GM18951 (cell line): ENCODE results near the gene ZBTB38.

Source experiments
- POLR2A ChIP-seq: IDR thresholded peaks from 4 replicates; pipeline ENCODE4 v1.6.1; 2011; ENCODE audit warnings: mild to moderate bottlenecking; ENCODE audit not compliant: insufficient read length, insufficient read depth; ENCODE audit errors: extremely low read depth
- in situ Hi-C: fragments of 300-500 bp; cut with MboI; formaldehyde crosslinking; loops from one replicate; pipeline ENCODE4 v1.12.0; 2022; ENCODE audit warnings: low sequenced_read_pairs, mixed read lengths, inconsistent platforms; ENCODE audit not compliant: unreplicated experiment

Gene ZBTB38

DNA sequence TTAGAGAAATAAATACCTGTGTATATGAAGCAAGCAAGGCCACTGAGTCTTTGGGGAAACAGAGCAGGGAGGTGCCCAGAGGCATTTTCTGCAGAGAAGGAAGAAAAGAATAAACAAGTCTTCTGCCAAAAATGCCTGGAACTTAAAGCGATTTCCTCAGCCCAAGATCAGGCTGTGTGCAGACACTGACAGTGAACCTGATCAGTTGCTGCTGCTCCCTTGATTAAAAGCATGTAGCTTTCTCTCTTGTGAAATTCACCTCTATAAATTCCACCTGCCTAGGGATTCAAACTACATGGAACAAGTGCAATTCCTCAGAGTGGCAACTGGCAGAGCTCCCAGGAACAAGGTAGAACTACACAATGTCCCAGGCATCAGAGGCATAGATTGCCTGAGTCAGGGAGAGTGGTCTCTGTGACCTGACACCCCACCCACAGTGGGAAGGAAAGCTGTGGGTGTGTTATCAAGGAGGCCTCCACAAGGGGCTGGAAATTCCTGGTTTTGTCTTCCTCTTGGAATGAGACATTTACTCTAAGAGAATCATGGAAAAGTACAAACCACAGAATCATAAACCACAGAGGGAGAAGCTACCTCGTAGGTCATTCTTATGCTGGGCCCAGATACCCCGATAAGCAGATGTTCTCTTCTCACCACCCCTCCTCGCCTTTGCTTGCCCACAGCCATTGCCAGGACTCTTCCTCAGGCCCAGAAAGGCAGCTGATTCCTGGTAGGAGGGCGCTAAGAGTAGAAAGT, 1.8 kb upstream of the ZBTB38 start:
- TF ChIP-seq POLR2A: no peak
- in situ Hi-C loops: loop anchor here (5.0 kb wide), 1 partner anchor 76 kb away; no protein-coding TSS in a partner anchor

GRCh38 chr3:141367038-141367730, 1.1 kb upstream of the ZBTB38 start:
- in situ Hi-C loops: loop anchor here (5.0 kb wide), 1 partner anchor 75 kb away; no protein-coding TSS in a partner anchor
- TF ChIP-seq POLR2A: no peak

DNA sequence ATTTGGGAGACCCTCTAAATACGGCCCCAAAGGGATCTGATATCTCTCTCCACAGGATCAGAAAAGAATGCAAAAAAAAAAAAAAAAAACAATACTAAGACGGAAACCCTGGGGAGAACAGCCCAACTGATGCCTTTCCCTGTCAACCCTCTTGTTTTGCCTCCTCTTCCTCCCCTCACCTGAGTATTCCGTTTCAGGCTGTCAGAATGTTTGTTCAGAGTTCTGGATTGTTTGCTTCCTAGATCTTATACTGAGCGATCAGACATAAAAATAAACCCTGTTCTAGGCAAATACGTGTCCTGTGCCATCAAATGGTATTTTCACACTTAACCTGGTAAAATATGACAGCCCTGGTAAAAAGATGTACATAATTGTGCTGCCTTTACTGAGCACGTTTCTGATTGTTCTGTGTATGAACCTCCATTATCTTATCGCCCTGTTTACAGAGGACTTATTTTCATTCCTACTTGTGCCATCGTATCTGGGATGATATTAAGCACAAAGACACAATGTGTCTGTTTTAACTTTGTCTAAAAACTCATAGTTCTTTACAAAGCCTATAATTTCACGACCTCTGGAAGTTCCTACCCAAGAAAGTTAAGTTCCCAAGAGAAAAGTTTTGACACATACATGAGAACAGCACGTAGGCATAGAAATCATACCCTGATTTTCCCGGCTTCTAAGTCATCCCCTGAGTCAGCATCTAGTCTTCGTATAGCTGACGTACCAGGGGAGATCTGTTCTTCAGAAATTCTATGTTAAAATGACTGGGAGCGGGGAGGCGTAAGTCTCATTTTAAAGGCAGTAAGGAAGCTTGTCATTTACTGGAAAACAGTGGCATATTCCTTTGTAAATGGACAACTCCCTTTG, 856 bp downstream of the ZBTB38 start:
- TF ChIP-seq POLR2A: no peak
- in situ Hi-C loops: loop anchor here (5.0 kb wide), 1 partner anchor 73 kb away; no protein-coding TSS in a partner anchor

DNA sequence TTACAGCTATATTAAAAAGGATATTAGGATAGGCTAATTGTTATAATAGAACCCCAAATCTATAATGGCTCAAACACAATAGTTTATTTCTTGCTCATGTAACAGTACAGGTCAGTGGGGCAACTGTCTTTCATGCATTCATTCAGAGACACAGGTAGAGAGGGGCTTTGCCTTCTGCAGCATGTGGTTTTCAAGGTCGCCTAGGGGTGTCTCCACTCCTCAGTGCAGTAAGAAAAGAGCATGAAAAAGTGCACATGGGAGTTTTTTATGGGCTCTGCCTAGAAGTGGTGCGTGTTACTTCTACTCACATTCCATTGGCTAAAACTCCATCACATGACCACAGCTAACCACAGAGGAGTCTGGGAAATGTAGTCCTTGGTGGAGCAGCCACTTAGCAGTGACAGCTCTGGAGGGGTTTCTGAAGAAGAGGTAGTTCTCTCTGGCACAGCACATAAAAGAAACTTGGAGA, 1.8 kb downstream of the ZBTB38 start:
- in situ Hi-C loops: no loop called here
- TF ChIP-seq POLR2A: no peak

DNA sequence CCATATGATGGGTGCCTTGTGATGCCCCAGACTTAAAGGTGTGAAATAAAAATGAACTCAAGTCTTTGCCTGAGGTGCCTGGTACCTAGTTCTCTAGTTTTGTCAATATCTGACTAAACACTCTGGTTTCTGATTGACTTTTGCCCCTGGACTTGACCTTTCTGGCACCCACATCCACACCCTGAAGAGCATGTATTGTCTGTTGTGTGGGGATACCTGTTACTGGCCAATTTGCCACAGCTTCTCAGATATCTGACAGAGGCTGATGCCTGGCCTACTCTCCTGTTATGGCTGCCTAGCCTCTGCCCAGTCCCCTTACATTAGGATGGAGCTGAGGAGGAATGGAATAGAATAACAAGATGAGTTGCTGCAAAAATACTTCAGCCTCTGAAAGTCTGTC, 3.6 kb downstream of the ZBTB38 start:
- TF ChIP-seq POLR2A: no peak
- in situ Hi-C loops: no loop called here

DNA sequence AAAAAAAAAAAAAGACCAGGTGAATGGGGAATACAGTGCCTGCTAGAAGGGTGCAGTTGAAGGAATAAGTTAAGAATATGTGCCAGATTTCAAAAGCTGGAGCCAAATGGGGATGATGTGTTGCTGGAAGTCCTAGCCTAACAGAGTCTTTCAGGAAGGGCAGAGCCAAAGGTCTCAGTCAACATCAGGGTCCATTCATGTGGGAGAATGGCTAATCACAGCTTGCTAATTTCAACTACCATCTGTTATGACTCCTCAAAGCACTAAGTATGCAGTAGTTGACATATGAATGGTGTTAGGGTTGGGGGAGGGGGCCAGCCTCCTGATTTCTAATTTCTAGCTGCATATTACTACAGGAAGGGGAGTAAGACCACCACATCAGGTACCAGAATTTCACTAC, 4.4 kb downstream of the ZBTB38 start:
- TF ChIP-seq POLR2A: no peak
- in situ Hi-C loops: no loop called here

DNA sequence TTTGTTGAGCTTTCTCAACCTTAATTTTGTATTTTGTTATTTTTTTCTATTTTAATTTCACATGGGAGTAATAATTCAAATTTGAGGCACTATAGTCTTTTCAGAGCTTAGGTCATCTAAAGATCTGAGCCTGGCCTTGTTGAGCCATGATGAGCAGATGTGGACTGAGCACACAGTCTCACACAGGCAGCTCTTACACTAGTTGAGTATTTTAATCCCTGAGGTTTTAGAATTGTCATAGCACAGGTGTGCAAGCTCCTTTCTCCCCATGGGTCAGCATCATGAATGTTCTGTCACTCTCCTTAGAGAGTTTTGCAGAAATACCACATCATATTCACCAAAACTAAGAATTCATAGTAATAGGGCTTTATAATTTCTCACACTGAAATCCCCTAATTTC, 4.9 kb downstream of the ZBTB38 start:
- no peak for TF ChIP-seq POLR2A
- in situ Hi-C loops: no loop called here

GRCh38 chr3:141373768-141374526, 5.6 kb downstream of the ZBTB38 start:
- in situ Hi-C loops: no loop called here
- TF ChIP-seq POLR2A: no peak

DNA sequence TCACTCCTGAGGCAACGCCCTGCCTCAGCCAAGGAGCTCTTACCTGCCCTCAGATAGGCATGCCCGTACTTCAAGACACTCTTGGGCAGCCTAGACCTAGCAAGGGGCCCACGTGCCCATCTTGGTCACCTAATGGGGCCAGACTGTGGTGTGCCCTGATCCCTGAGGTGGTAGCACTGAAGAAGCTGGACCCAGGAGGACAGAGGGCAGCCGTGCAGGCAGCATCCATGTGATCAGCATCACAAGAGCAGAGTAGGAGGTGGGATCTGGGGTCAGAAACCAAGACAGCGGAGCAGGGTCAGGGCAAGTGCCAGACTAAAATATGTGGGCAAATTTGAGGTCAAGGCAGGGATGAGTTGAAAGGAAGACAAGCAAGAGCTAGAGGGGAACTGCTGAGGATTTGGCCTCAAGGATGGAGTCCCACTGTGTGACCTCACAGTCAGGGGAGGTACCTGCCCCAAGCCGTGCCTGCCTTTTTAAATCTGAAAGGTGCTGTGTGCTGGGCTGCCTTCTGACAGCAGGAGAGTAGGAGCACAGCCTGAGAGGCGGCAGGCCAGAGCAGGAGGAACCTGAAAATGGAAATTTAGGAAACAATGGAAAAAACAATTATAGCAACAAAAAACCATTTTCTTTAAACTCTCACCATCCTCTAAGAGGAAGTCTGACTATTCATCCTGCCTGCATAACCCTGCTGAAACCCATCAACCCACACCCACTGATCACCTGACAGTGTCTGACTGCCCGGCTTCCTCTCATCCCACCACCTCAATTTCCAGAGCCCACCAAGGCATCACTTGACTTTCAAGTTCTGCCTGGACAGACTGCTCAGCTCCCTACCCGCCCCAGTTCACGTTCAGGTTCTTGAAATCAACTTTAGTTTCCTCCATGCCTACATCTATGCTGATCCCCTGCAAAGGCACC, 7.3 kb downstream of the ZBTB38 start:
- TF ChIP-seq POLR2A: no peak
- in situ Hi-C loops: no loop called here

DNA sequence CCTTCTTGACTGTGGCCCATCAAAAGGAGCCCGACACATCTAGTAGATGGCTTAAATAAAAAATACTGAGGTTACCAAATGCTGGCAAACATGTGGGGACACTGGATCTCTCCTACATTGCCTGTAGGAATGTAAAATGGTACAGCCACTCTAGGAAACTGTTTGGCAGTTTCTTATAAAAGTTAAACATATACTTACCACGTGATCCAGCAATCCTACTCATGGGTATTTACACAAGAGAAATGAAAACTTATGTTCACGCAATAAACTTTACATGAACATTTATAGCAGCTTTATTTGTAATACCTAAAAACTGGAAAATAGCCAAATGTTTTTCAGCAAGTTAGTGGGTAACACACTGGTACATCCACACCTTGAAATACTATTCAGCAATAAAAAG, 9.1 kb downstream of the ZBTB38 start:
- in situ Hi-C loops: no loop called here
- no peak for TF ChIP-seq POLR2A

DNA sequence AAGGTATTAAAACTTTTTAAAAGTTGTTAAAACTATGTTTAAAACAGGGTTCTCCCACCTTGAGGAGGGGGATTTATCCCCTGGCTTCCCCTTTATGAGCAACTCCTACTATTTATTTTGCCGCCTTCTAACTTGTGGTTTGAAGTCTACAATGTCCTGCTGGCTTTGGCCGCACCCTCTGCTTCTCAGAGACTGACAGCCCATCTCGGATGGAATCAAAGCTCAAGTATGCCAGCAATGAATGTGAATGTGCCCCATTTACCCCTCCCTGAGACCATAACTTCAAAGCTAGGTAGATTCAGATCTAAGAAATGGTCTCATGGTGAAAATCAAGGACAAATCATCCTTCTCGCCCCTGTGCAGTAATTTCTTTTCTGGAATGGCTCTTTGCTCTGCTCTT, 10.3 kb downstream of the ZBTB38 start:
- in situ Hi-C loops: no loop called here
- no peak for TF ChIP-seq POLR2A
